Gastrocnemius medialis (tissue), 4 donors: ENCODE data around the gene OR4D1.

Experiments used
- CTCF ChIP-seq, 5 experiments: fragments of 450-650 bp in 3 of 5; fragments of 200-600 bp in 2 of 5; sonication (generic) in 2 of 5; IDR thresholded peaks in 4 of 5; conservative IDR thresholded peaks in 1 of 5; 1 replicate in 4 of 5; 2 replicates in 1 of 5; pipeline ENCODE4 v1.5.1; 2016 to 2019; ENCODE audit warnings: antibody characterized with exemption in 5 of 5, mild to moderate bottlenecking in 3 of 5, moderate library complexity in 3 of 5
- POLR2A ChIP-seq, 2 donors: fragments of 450-650 bp; IDR thresholded peaks; one replicate each; pipeline ENCODE4 v1.6.1; 2017; ENCODE audit warnings: antibody characterized with exemption in 2 of 2, mild to moderate bottlenecking in 2 of 2, moderate library complexity in 2 of 2

DNA sequence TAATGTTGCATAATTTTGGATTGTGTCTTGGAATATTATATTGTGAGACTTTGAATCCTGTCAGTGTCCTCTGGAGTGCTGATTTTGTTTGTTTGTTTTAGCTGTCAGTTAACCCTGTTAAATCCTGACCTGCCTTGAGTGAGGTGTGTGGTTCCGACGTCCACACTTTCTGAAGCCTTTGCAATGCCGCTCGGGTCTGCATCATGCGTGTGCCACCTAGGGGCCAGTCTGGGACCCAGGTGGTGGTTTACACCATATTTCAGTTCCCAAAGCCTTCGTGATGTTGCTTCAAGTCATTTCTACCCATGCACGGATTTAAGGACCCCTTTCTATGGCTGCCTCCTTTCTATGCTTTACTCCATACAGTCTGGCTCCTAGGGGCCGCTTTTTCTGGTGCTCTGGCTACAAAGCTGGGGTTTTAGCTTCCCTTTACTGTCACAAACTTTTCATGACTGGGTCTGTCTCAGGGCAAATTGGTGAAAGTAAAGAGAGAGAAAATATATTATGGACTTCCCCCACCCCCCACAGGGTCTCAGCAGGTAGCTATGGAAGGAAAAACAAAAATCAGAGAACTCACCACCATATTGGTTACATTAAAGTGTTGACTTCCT, 11.4 kb upstream of the OR4D1 start:
- TF ChIP-seq CTCF (IDR thresholded peaks at IDR 0.05 in 4 of 5, conservative IDR thresholded peaks at IDR 0.05 in 1 of 5) (no peak), POLR2A (IDR thresholded peaks at IDR 0.05) (no peak)
